HepG2 (cell line): ENCODE data around the gene ZNHIT6. TPM values are rescaled to one million over a fixed set of nuclear protein-coding genes. Genes with fewer than 3 reads are reported as not detected.

ENCODE experiments used
- ATAC-seq: fragments of 200-7000 bp; cut with Tn5 transposase; 3 replicates; pipeline ENCODE4 v1.9.1; 2020; ENCODE audit warnings: mild to moderate bottlenecking, moderate library complexity
- BruUV-seq: library from RNA; stranded (reverse); fragments of 400-500 nt; replicated peaks from 2 replicates; lab custom pipeline; 2021; lab: Mats Ljungman, UMichigan
- CTCF ChIA-PET: fragments of 300-600 bp; formaldehyde crosslinking; extraction: SDS; loops from one replicate; lab custom pipeline; 2021; ENCODE audit warnings: low total read pairs, inconsistent platforms, low intra/inter-chr PET ratio; lab: Yijun Ruan, JAX
- POLR2A ChIA-PET: fragments of 350-600 bp; sonication (Branson Sonifier 250); formaldehyde crosslinking; loops from one replicate; lab custom pipeline; 2020; ENCODE audit warnings: antibody characterized with exemption, inconsistent platforms; lab: Yijun Ruan, JAX
- DNase-seq: peaks from one replicate; pipeline ENCODE4 v3.0.0-alpha.2; 2015; ENCODE audit warnings: low spot score
- FAIRE-seq: peaks from 3 replicates; lab custom pipeline; 2011; peaks lifted over from hg19 to GRCh38; lab: Jason Lieb, UNC
- H2AFZ ChIP-seq: one replicate; pipeline ENCODE4 v1.6.1; 2011; ENCODE audit warnings: low read length, inconsistent platforms
- H3K27ac ChIP-seq: fragments of 300-600 bp; 3 replicates; pipeline ENCODE4 v1.8.0; 2011; ENCODE audit warnings: mixed run types, mild to moderate bottlenecking, mixed read lengths, low read length, inconsistent platforms; ENCODE audit not compliant: insufficient read depth; ENCODE audit errors: extremely low read length
- H3K27me3 ChIP-seq, 2 experiments: fragments of 200-600 bp in 1 of 2; 2 replicates in 1 of 2; 3 replicates in 1 of 2; pipeline versions ENCODE4 v1.6.0 to v1.8.0; 2011; ENCODE audit warnings: low read length in 2 of 2, mild to moderate bottlenecking in 2 of 2, moderate library complexity in 2 of 2, inconsistent platforms in 1 of 2; ENCODE audit not compliant: insufficient read depth in 2 of 2, control insufficient read depth in 1 of 2
- H3K36me3 ChIP-seq, 2 experiments: fragments of 200-600 bp in 1 of 2; replicated peaks in 1 of 2; 2 replicates in 1 of 2; 3 replicates in 1 of 2; pipeline versions ENCODE4 v1.5.1 to v1.8.0; 2011; ENCODE audit warnings: low read length in 2 of 2, inconsistent platforms in 1 of 2; ENCODE audit not compliant: insufficient read depth in 2 of 2, control insufficient read depth in 1 of 2
- H3K4me1 ChIP-seq: 2 replicates; pipeline ENCODE4 v1.5.1; 2012; ENCODE audit warnings: low read length, inconsistent platforms; ENCODE audit not compliant: insufficient read depth
- H3K4me2 ChIP-seq: 2 replicates; pipeline ENCODE4 v1.6.0; 2011; ENCODE audit warnings: low read depth, low read length, inconsistent platforms
- H3K4me3 ChIP-seq, 3 experiments: fragments of 200-600 bp in 1 of 3; sonication (generic), shearing (Covaris generic) in 1 of 3; replicated peaks in 1 of 3; 2 replicates each; pipeline ENCODE4 v1.5.1; 2011 to 2016; ENCODE audit warnings: low read length in 3 of 3, inconsistent platforms in 2 of 3, low read depth in 2 of 3, mild to moderate bottlenecking in 2 of 3, control low read depth in 1 of 3, mixed read lengths in 1 of 3; ENCODE audit not compliant: insufficient read depth in 1 of 3
- H3K79me2 ChIP-seq: one replicate; pipeline ENCODE4 v1.6.1; 2011; ENCODE audit warnings: low read length, inconsistent platforms; ENCODE audit not compliant: insufficient read depth
- H3K9ac ChIP-seq: 2 replicates; pipeline ENCODE4 v1.6.0; 2011; ENCODE audit warnings: mild to moderate bottlenecking, low read depth, low read length, inconsistent platforms; ENCODE audit not compliant: insufficient read depth
- H3K9me3 ChIP-seq: 2 replicates; pipeline ENCODE4 v1.5.1; 2012; ENCODE audit warnings: mild to moderate bottlenecking, low read length
- H4K20me1 ChIP-seq: 2 replicates; pipeline ENCODE4 v1.6.0; 2011; ENCODE audit warnings: inconsistent platforms, mild to moderate bottlenecking, low read length, moderate library complexity; ENCODE audit not compliant: insufficient read depth
- ARNT2 ChIP-seq: sonication (generic); formaldehyde crosslinking; IDR thresholded peaks from 2 replicates; pipeline ENCODE4 v1.8.0; 2022; ENCODE audit warnings: mild to moderate bottlenecking, low read depth, missing genetic modification reagents, moderate library complexity
- MLXIP ChIP-seq: sonication (generic); formaldehyde crosslinking; IDR thresholded peaks from 2 replicates; pipeline ENCODE4 v1.9.0; 2021; ENCODE audit warnings: missing genetic modification reagents, borderline replicate concordance
- NFE2L1 ChIP-seq: sonication (generic); formaldehyde crosslinking; IDR thresholded peaks from 2 replicates; pipeline ENCODE4 v1.4.0; 2020; ENCODE audit warnings: missing genetic modification reagents, mild to moderate bottlenecking, borderline replicate concordance
- NFIC ChIP-seq: IDR thresholded peaks from 2 replicates; pipeline ENCODE4 v1.6.1; 2012; ENCODE audit warnings: mild to moderate bottlenecking, low read length, inconsistent platforms
- NKX3-1 ChIP-seq: sonication (generic); formaldehyde crosslinking; IDR thresholded peaks from 2 replicates; pipeline ENCODE4 v1.5.0; 2020; ENCODE audit warnings: missing genetic modification reagents
- ZNF615 ChIP-seq: sonication (generic); formaldehyde crosslinking; IDR thresholded peaks from 2 replicates; pipeline ENCODE4 v1.5.0; 2020; ENCODE audit warnings: mild to moderate bottlenecking, missing genetic modification reagents, borderline replicate concordance
- WGBS: methylation state at CpG from one replicate; pipeline ENCODE4 v1.1.6; 2017; ENCODE audit warnings: low lambda C conversion rate; 5-methylcytosine and 5-hydroxymethylcytosine counted together
- in situ Hi-C: cut with HindIII; loops from 2 replicates; pipeline ENCODE4 v1.10.0; 2017; ENCODE audit warnings: low pct_unique_long_range_greater_than_20kb; ENCODE audit not compliant: extremely low pct_ligation_motif_present
- intact Hi-C: fragments of 100-400 bp; cut with micrococcal nuclease; formaldehyde crosslinking; loops from one replicate; pipeline ENCODE4 v1.10.0; 2022; ENCODE audit not compliant: unreplicated experiment
- polyA plus RNA-seq, 8 experiments: library from polyadenylated mRNA; depleted of rRNA in 3 of 8; stranded (reverse) in 7 of 8; unstranded in 1 of 8; fragments of >200 nt; fragmentation: Illumina TruSeq in 4 of 8; extraction: Trizol in 4 of 8; gene quantifications; 2 replicates each; pipeline versions ENCODE4 v1.2.1 to v1.2.3, GENCODE V29; 2011 to 2016; ENCODE audit warnings: low read depth in 4 of 8, missing spikeins in 1 of 8, mixed read lengths in 1 of 8; ENCODE audit not compliant: insufficient read depth in 1 of 8
- total RNA-seq, 5 experiments: library from RNA; depleted of rRNA; stranded (reverse); fragments of >200 nt; fragmentation: Illumina TruSeq; extraction: Trizol; gene quantifications; 2 replicates each; pipeline ENCODE4 v1.2.3, GENCODE V29; 2016; ENCODE audit warnings: low read depth in 1 of 5

The ZNHIT6 gene
- total and polyA plus RNA-seq, 2 of the 13 experiments (the other 11 are each of a cell fraction or from before 2014, with no cell fraction given): 6.0 to 15.2 TPM

DNA sequence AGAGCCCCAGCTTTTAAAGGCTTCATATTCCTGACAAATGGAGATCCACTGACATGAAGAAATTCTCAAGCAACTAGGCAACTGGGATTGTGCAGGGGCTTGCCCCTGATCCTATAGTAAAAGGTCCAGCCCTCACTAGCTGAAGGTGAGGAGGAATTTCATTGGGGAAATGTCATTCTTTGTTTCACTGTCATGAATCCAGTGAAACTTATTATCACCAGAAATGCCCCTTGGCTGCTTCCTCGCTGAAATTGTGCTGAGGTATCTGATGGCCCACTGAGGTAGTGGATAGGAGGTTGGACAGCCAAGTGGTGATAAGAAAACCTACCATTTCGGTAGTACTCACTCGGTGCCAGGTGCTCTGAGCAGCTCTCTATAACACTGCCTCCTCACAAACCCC lies 91.5 kb downstream of the ZNHIT6 start:
- in situ Hi-C loops (no loop called here), intact Hi-C loops (no loop called here)
- DNase-seq: no peak
- TF ChIP-seq NFIC (no peak), NKX3-1 (CRISPR knock-in tag) (no peak), MLXIP (CRISPR knock-in tag) (no peak), ARNT2 (CRISPR knock-in tag) (no peak), NFE2L1 (CRISPR knock-in tag) (no peak)
- peaks cover 18% of the 10 kb centered on the region for H3K4me1 ChIP-seq
- H3K9ac ChIP-seq: no peak overlapping the region
- no peaks in the 10 kb centered on the region for H4K20me1 ChIP-seq
- H3K4me2 ChIP-seq: no peak overlapping the region
- no peak for FAIRE-seq
- ChIA-PET POLR2A (no interaction called here), CTCF (no interaction called here)
- no peak overlapping the region for H2AFZ ChIP-seq
- BruUV-seq: no TSS peak
- H3K9me3 ChIP-seq: peaks cover 6% of the 10 kb centered on the region
- no peaks in the 10 kb centered on the region for H3K27me3 ChIP-seq
- H3K4me3 ChIP-seq: no peak overlapping the region
- no peak overlapping the region for H3K27ac ChIP-seq
- no peaks in the 10 kb centered on the region for H3K36me3 ChIP-seq
- 92% methylated on average over 3 of the region's 3 CpGs for WGBS
- no peak for ATAC-seq
- H3K79me2 ChIP-seq: no peaks in the 10 kb centered on the region

DNA sequence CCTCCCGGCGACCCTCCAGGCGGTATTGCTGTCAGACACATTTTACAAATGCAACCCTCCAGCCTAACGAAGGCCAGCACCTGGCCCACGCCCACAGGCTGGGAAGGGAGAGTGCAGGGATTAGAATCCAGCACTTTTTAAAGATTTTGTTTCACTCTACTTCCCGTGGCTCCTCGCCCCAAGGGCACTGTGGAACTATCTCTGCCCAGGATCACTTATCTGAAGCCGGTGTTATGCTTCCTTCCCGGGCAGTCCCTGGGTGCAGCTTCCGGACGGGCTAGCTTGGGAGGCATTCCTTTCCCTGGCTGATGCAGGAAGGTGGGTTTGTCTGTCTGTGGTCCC lies 91.9 kb downstream of the ZNHIT6 start:
- H3K4me2 ChIP-seq: no peak overlapping the region
- POLR2A ChIA-PET: no interaction called here
- FAIRE-seq (no peak), ATAC-seq (no peak), DNase-seq (no peak)
- no peak overlapping the region for H3K27ac ChIP-seq
- no peak overlapping the region for H2AFZ ChIP-seq
- peaks cover 21% of the 10 kb centered on the region for H3K4me1 ChIP-seq
- CTCF ChIA-PET: no interaction called here
- in situ Hi-C loops: no loop called here
- no peak overlapping the region for H3K9ac ChIP-seq
- TF ChIP-seq ZNF615 (CRISPR knock-in tag): no peak
- no TSS peak for BruUV-seq
- no peaks in the 10 kb centered on the region for H3K27me3 ChIP-seq
- H3K9me3 ChIP-seq: peaks cover 2% of the 10 kb centered on the region
- 90% methylated on average over 6 of the region's 11 CpGs for WGBS
- H3K79me2 ChIP-seq: no peaks in the 10 kb centered on the region
- no peaks in the 10 kb centered on the region for H4K20me1 ChIP-seq
- H3K36me3 ChIP-seq: no peaks in the 10 kb centered on the region
- intact Hi-C loops: no loop called here
- no peak overlapping the region for H3K4me3 ChIP-seq
